ENCODE measurements around the gene NDST4.
A peak's percentile ranks its signal among the peaks of the same experiment; 100 is the strongest.

NDST4 gene

GRCh38 chr4:115082633-115083032 is 30.8 kb downstream of the NDST4 start:
- H3K27ac ChIP-seq, result no peak overlapping the region
- DNase-seq (ENCODE audit: low spot score), result no peak
- ChIA-PET CTCF (no interaction called here), POLR2A (ENCODE audit: low non-redundant PET) (no interaction called here)
- no peak for TF ChIP-seq CTCF (conservative IDR thresholded peaks at IDR 0.05; ENCODE audit: low read depth)

- no peak for DNase-seq (ENCODE audit: low spot score)
- no peak for TF ChIP-seq CTCF (conservative IDR thresholded peaks at IDR 0.05; ENCODE audit: low read depth)
- POLR2A ChIA-PET (ENCODE audit: low non-redundant PET), result no interaction called here
- CTCF ChIA-PET, result no interaction called here
- no peak overlapping the region for H3K27ac ChIP-seq
Observed at GRCh38 chr4:115076691-115077090, 36.7 kb downstream of the NDST4 start.

GRCh38 chr4:115058533-115058932 is 54.9 kb downstream of the NDST4 start:
- TF ChIP-seq CTCF (conservative IDR thresholded peaks at IDR 0.05; ENCODE audit: low read depth), result no peak
- CTCF ChIA-PET, result no interaction called here
- POLR2A ChIA-PET (ENCODE audit: low non-redundant PET), result no interaction called here

GRCh38 chr4:115054836-115055235 is 58.6 kb downstream of the NDST4 start:
- CTCF ChIA-PET, result no interaction called here
- no peak overlapping the region for H3K27ac ChIP-seq
- POLR2A ChIA-PET (ENCODE audit: low non-redundant PET), result no interaction called here
- TF ChIP-seq CTCF (conservative IDR thresholded peaks at IDR 0.05; ENCODE audit: low read depth), result no peak
- no peak for DNase-seq (ENCODE audit: low spot score)

More at GRCh38 chr4:115058533-115058932, 54.9 kb downstream of the NDST4 start:
- no peak overlapping the region for H3K27ac ChIP-seq
- no peak for DNase-seq (ENCODE audit: low spot score)

GRCh38 chr4:115053313-115053712 is 60.1 kb downstream of the NDST4 start:
- DNase-seq (ENCODE audit: low spot score), result no peak
- no peak for TF ChIP-seq CTCF (conservative IDR thresholded peaks at IDR 0.05; ENCODE audit: low read depth)
- ChIA-PET CTCF (interaction anchor here (0.6 kb wide), 1 partner anchor 141 kb away, joined by 3 read pairs; no protein-coding TSS in a partner anchor), POLR2A (ENCODE audit: low non-redundant PET) (no interaction called here)
- no peak overlapping the region for H3K27ac ChIP-seq

- DNase-seq (ENCODE audit: low spot score), result peak; percentile 2
- TF ChIP-seq CTCF (conservative IDR thresholded peaks at IDR 0.05; ENCODE audit: low read depth), result 0 out of 2 replicates have a peak, but pooled peaks have one; percentile 6
- no peak overlapping the region for H3K27ac ChIP-seq
- ChIA-PET CTCF (interaction anchor here (0.6 to 0.7 kb wide), 2 partner anchors 329 to 436 kb away, joined by 3 read pairs; no protein-coding TSS in a partner anchor), POLR2A (ENCODE audit: low non-redundant PET) (no interaction called here)
Observed at GRCh38 chr4:115042496-115042895, 70.9 kb downstream of the NDST4 start.

GRCh38 chr4:115030281-115030680 is 83.1 kb downstream of the NDST4 start:
- no peak for DNase-seq (ENCODE audit: low spot score)
- POLR2A ChIA-PET (ENCODE audit: low non-redundant PET), result no interaction called here
- H3K27ac ChIP-seq, result no peak overlapping the region
- TF ChIP-seq CTCF (conservative IDR thresholded peaks at IDR 0.05; ENCODE audit: low read depth), result no peak
- CTCF ChIA-PET, result no interaction called here
